H1 (cell line): ENCODE measurements around the gene OVOL3. TPM values are rescaled to one million over a fixed set of nuclear protein-coding genes. Genes with fewer than 3 reads are reported as not detected.

ENCODE experiments used
- CTCF ChIA-PET: fragments of 300-600 bp; sonication (Branson Sonifier 250); formaldehyde crosslinking; loops from one replicate; lab custom pipeline; 2021; ENCODE audit not compliant: partially characterized antibody; lab: Charles Lee
- POLR2A ChIA-PET: fragments of 300-600 bp; sonication (Branson Sonifier 250); formaldehyde crosslinking; loops from one replicate; lab custom pipeline; 2021; ENCODE audit warnings: inconsistent platforms; ENCODE audit not compliant: partially characterized antibody; lab: Charles Lee
- DNase-seq, 2 experiments: peaks; one replicate each; pipeline versions ENCODE4 v3.0.0 to v3.0.0-alpha.2; 2010 to 2022; ENCODE audit warnings: low spot score in 2 of 2, low read depth in 1 of 2, mixed read lengths in 1 of 2
- FAIRE-seq: peaks from 2 replicates; lab custom pipeline; 2011; peaks lifted over from hg19 to GRCh38; lab: Jason Lieb, UNC
- H2AFZ ChIP-seq: 2 replicates; pipeline ENCODE4 v1.8.1; 2012; ENCODE audit warnings: low read length, inconsistent platforms
- H2AK5ac ChIP-seq: 2 replicates; pipeline ENCODE4 v1.6.1; 2013; ENCODE audit warnings: low read depth, low read length
- H2BK120ac ChIP-seq: replicated peaks from 2 replicates; pipeline ENCODE3; 2013; ENCODE audit warnings: low read depth, low read length, inconsistent platforms
- H2BK12ac ChIP-seq: 2 replicates; pipeline ENCODE4 v1.6.1; 2013; ENCODE audit warnings: low read depth, low read length
- H2BK15ac ChIP-seq: 2 replicates; pipeline ENCODE4 v1.6.1; 2013; ENCODE audit warnings: low read length
- H2BK20ac ChIP-seq: 2 replicates; pipeline ENCODE4 v1.6.1; 2013; ENCODE audit warnings: low read length
- H2BK5ac ChIP-seq: 2 replicates; pipeline ENCODE4 v1.6.1; 2013; ENCODE audit warnings: low read depth, low read length
- H3K14ac ChIP-seq: 2 replicates; pipeline ENCODE4 v1.6.1; 2013; ENCODE audit warnings: inconsistent platforms; ENCODE audit not compliant: insufficient read length
- H3K18ac ChIP-seq: 2 replicates; pipeline ENCODE4 v1.6.1; 2013; ENCODE audit warnings: low read length; ENCODE audit errors: extremely low read depth
- H3K23ac ChIP-seq: 2 replicates; pipeline ENCODE4 v1.6.1; 2013; ENCODE audit warnings: inconsistent platforms; ENCODE audit not compliant: insufficient read length
- H3K23me2 ChIP-seq: 2 replicates; pipeline ENCODE4 v1.6.1; 2013; ENCODE audit warnings: low read depth, low read length
- H3K27ac ChIP-seq: 2 replicates; pipeline ENCODE4 v1.6.1; 2011; ENCODE audit warnings: low read depth, low read length, inconsistent platforms
- H3K27me3 ChIP-seq, 4 experiments: replicated peaks in 1 of 4; 1 replicate in 1 of 4; 2 replicates in 3 of 4; pipeline versions ENCODE4 v1.6.1 to v1.8.1; 2011 to 2013; ENCODE audit warnings: low read length in 3 of 4, mild to moderate bottlenecking in 3 of 4, inconsistent platforms in 2 of 4, mixed read lengths in 2 of 4, moderate library complexity in 1 of 4; ENCODE audit not compliant: control insufficient read depth in 3 of 4, insufficient read depth in 3 of 4; ENCODE audit errors: extremely low read depth in 1 of 4
- H3K36me3 ChIP-seq, 4 experiments: 2 replicates each; pipeline versions ENCODE4 v1.6.1 to v1.8.1; 2011 to 2013; ENCODE audit warnings: mild to moderate bottlenecking in 4 of 4, low read length in 3 of 4, moderate library complexity in 2 of 4, control low read depth in 1 of 4, inconsistent platforms in 1 of 4; ENCODE audit not compliant: insufficient read depth in 4 of 4, control insufficient read depth in 2 of 4
- H3K4ac ChIP-seq: replicated peaks from 2 replicates; pipeline ENCODE3; 2013; ENCODE audit warnings: low read length, low read depth, mixed read lengths, inconsistent platforms; ENCODE audit not compliant: insufficient read length
- H3K4me1 ChIP-seq, 4 experiments: replicated peaks in 1 of 4; 1 replicate in 1 of 4; 2 replicates in 3 of 4; pipeline versions ENCODE4 v1.6.1 to v1.8.1; 2011 to 2013; ENCODE audit warnings: low read length in 3 of 4, inconsistent platforms in 2 of 4, mixed read lengths in 1 of 4; ENCODE audit not compliant: insufficient read depth in 4 of 4, control insufficient read depth in 3 of 4
- H3K4me2 ChIP-seq, 2 experiments: 2 replicates each; pipeline versions ENCODE4 v1.6.1 to v1.8.1; 2011 to 2013; ENCODE audit warnings: low read depth in 2 of 2, low read length in 2 of 2, control low read depth in 1 of 2, inconsistent platforms in 1 of 2, mild to moderate bottlenecking in 1 of 2; ENCODE audit not compliant: insufficient read depth in 1 of 2
- H3K4me3 ChIP-seq, 4 experiments: fragments of 200-600, 300-600 bp in 1 of 4; sonication (generic), shearing (Covaris generic), sonication (Bioruptor Twin) in 1 of 4; 2 replicates each; pipeline versions ENCODE4 v1.5.1 to v1.8.1; 2011 to 2016; ENCODE audit warnings: low read length in 4 of 4, low read depth in 3 of 4, control low read depth in 2 of 4, inconsistent platforms in 2 of 4, mild to moderate bottlenecking in 2 of 4, mixed read lengths in 1 of 4, moderate library complexity in 1 of 4; ENCODE audit not compliant: insufficient read depth in 2 of 4; ENCODE audit errors: extremely low read depth in 1 of 4
- H3K56ac ChIP-seq: replicated peaks from 2 replicates; pipeline ENCODE3; 2013; ENCODE audit warnings: low read depth, mild to moderate bottlenecking, mixed read lengths, low read length, inconsistent platforms; ENCODE audit not compliant: insufficient read length
- H3K79me1 ChIP-seq: 2 replicates; pipeline ENCODE4 v1.6.1; 2013; ENCODE audit warnings: low read depth, low read length, control low read depth
- H3K79me2 ChIP-seq, 2 experiments: 2 replicates each; pipeline versions ENCODE4 v1.6.1 to v1.8.1; 2012 to 2013; ENCODE audit warnings: low read length in 2 of 2, mild to moderate bottlenecking in 2 of 2, inconsistent platforms in 1 of 2; ENCODE audit not compliant: insufficient read depth in 2 of 2, control insufficient read depth in 1 of 2
- H3K9ac ChIP-seq, 4 experiments: replicated peaks in 1 of 4; 1 replicate in 1 of 4; 2 replicates in 3 of 4; pipeline versions ENCODE4 v1.6.1 to v1.8.1; 2011 to 2013; ENCODE audit warnings: low read depth in 3 of 4, low read length in 3 of 4, control low read depth in 2 of 4, mild to moderate bottlenecking in 2 of 4, moderate library complexity in 2 of 4, inconsistent platforms in 1 of 4; ENCODE audit errors: extremely low read depth in 1 of 4
- H3K9me3 ChIP-seq, 2 experiments: 2 replicates each; pipeline versions ENCODE4 v1.6.1 to v1.8.1; 2012 to 2013; ENCODE audit warnings: mild to moderate bottlenecking in 2 of 2, moderate library complexity in 2 of 2, control low read depth in 1 of 2, inconsistent platforms in 1 of 2, low read depth in 1 of 2, low read length in 1 of 2, mixed read lengths in 1 of 2; ENCODE audit not compliant: insufficient read depth in 2 of 2
- H4K20me1 ChIP-seq, 2 experiments: replicated peaks in 1 of 2; 2 replicates each; pipeline versions ENCODE3 to v1.8.1; 2011 to 2013; ENCODE audit warnings: inconsistent platforms in 2 of 2, low read length in 2 of 2, mild to moderate bottlenecking in 1 of 2; ENCODE audit not compliant: insufficient read depth in 2 of 2, control insufficient read depth in 1 of 2
- H4K5ac ChIP-seq: 2 replicates; pipeline ENCODE4 v1.6.1; 2013; ENCODE audit warnings: low read length, low read depth, mixed read lengths, inconsistent platforms; ENCODE audit not compliant: insufficient read length
- H4K8ac ChIP-seq: 2 replicates; pipeline ENCODE4 v1.8.0; 2013; ENCODE audit warnings: mild to moderate bottlenecking, moderate library complexity, low read length, inconsistent platforms; ENCODE audit not compliant: insufficient read depth; ENCODE audit errors: extremely low read depth
- H4K91ac ChIP-seq: replicated peaks from 2 replicates; pipeline ENCODE3; 2013; ENCODE audit warnings: low read length, mixed read lengths, inconsistent platforms; ENCODE audit not compliant: insufficient read length
- CBX5 ChIP-seq: fragments of 300-800, 300-1000 bp; sonication (generic); IDR thresholded peaks from 2 replicates; pipeline ENCODE4 v1.7.1; 2016; ENCODE audit warnings: antibody characterized with exemption, low read length, low read depth
- CHD1 ChIP-seq: IDR thresholded peaks from 2 replicates; pipeline ENCODE4 v1.6.1; 2012; ENCODE audit warnings: low read depth, low read length, improper control_type of control experiment
- CHD2 ChIP-seq: IDR thresholded peaks from 2 replicates; pipeline ENCODE4 v1.6.1; 2012; ENCODE audit warnings: low read length, improper control_type of control experiment
- CTBP2 ChIP-seq: IDR thresholded peaks from 2 replicates; pipeline ENCODE4 v1.7.0; 2011; ENCODE audit warnings: borderline replicate concordance, mild to moderate bottlenecking, moderate library complexity, mixed read lengths, low read length; ENCODE audit not compliant: insufficient read depth, insufficient read length
- EGR1 ChIP-seq: IDR thresholded peaks from 2 replicates; pipeline ENCODE4 v1.6.1; 2011; ENCODE audit warnings: low read depth, low read length, borderline replicate concordance
- GTF2F1 ChIP-seq: IDR thresholded peaks from 2 replicates; pipeline ENCODE4 v1.6.1; 2012; ENCODE audit warnings: low read depth, low read length, improper control_type of control experiment, borderline replicate concordance
- HDAC6 ChIP-seq: IDR thresholded peaks from one replicate; pipeline ENCODE4 v1.7.1; 2012; ENCODE audit warnings: low read depth, mild to moderate bottlenecking, inconsistent platforms, low read length, moderate library complexity
- MAFK ChIP-seq: IDR thresholded peaks from 2 replicates; pipeline ENCODE4 v1.6.1; 2012; ENCODE audit warnings: low read depth, mild to moderate bottlenecking, improper control_type of control experiment, low read length
- MAX ChIP-seq: IDR thresholded peaks from 2 replicates; pipeline ENCODE4 v1.6.1; 2012; ENCODE audit warnings: inconsistent platforms
- NRF1 ChIP-seq: IDR thresholded peaks from 2 replicates; pipeline ENCODE4 v1.6.1; 2011; ENCODE audit warnings: mild to moderate bottlenecking, low read depth, low read length, improper control_type of control experiment
- RBBP5 ChIP-seq: IDR thresholded peaks from 2 replicates; pipeline ENCODE4 v1.7.1; 2012; ENCODE audit warnings: low read depth, mild to moderate bottlenecking, inconsistent platforms, low read length, moderate library complexity, borderline replicate concordance
- RFX5 ChIP-seq: IDR thresholded peaks from 2 replicates; pipeline ENCODE4 v1.6.1; 2011; ENCODE audit warnings: low read depth, low read length, improper control_type of control experiment, borderline replicate concordance
- RNF2 ChIP-seq: fragments of 200-900, 300-1000 bp; sonication (generic); IDR thresholded peaks from 2 replicates; pipeline ENCODE4 v1.7.1; 2016; ENCODE audit warnings: borderline replicate concordance, low read depth, mild to moderate bottlenecking, antibody characterized with exemption, low read length; ENCODE audit not compliant: poor library complexity, severe bottlenecking; ENCODE audit errors: missing control alignments
- TAF7 ChIP-seq: optimal IDR thresholded peaks from 2 replicates; pipeline ENCODE3; 2011; ENCODE audit warnings: low read depth, mild to moderate bottlenecking, inconsistent platforms, low read length, moderate library complexity, borderline replicate concordance
- TBP ChIP-seq: IDR thresholded peaks from 2 replicates; pipeline ENCODE4 v1.6.1; 2011; ENCODE audit warnings: low read depth, low read length, improper control_type of control experiment
- WGBS, 2 experiments: shearing (Covaris generic) in 1 of 2; methylation state at CpG; one replicate each; pipeline versions ENCODE4 v1.1.6 to v1.1.7; 2013 to 2015; ENCODE audit warnings: low lambda C conversion rate in 2 of 2, mixed read lengths in 2 of 2, inconsistent platforms in 1 of 2, low coverage in 1 of 2, missing lambda C conversion rate in 1 of 2; ENCODE audit not compliant: insufficient replicate concordance in 2 of 2, insufficient coverage in 1 of 2, insufficient read length in 1 of 2; ENCODE audit errors: extremely low coverage in 1 of 2, missing lambda C conversion rate in 1 of 2; 5-methylcytosine and 5-hydroxymethylcytosine counted together
- polyA plus RNA-seq, 7 experiments: library from polyadenylated mRNA; depleted of rRNA in 3 of 7; stranded (reverse) in 5 of 7; unstranded in 2 of 7; fragments of >200 nt in 5 of 7; fragments of 200-250 nt in 2 of 7; gene quantifications; 1 replicate in 5 of 7; 2 replicates in 1 of 7; 4 replicates in 1 of 7; pipeline versions ENCODE4 v1.2.1 to v1.2.3, GENCODE V29; 2011 to 2013; ENCODE audit warnings: missing spikeins in 2 of 7, mixed read lengths in 2 of 7
- total RNA-seq: library from RNA; stranded (reverse); fragmentation: NEBNext Ultra II Directional; extraction: Animal tissue kit (Norgen Biotek cat#: 25700); gene quantifications from 2 replicates; pipeline ENCODE4 v1.2.1, GENCODE V29; 2021

The OVOL3 gene
- total and polyA plus RNA-seq, 2 of the 8 experiments (the other 6 are each of a cell fraction or from before 2014, with no cell fraction given): 0.45 TPM; not detected in 1

- H4K5ac ChIP-seq: no peak overlapping the region
- no peaks in the 10 kb centered on the region for H3K4me1 ChIP-seq
- H3K23ac ChIP-seq: no peak overlapping the region
- H3K18ac ChIP-seq: no peak overlapping the region
- peaks cover 30 to 74% (median 61%) of the 10 kb centered on the region in 4 experiments for H3K36me3 ChIP-seq
- H3K9ac ChIP-seq: no peak overlapping the region
- H3K79me2 ChIP-seq: no peaks in the 10 kb centered on the region
- ChIA-PET CTCF (no interaction called here), POLR2A (no interaction called here)
- H4K91ac ChIP-seq: no peak overlapping the region
- no peak overlapping the region for H2BK20ac ChIP-seq
- no peak overlapping the region; the same call in 1 of the 2 replicates for H4K8ac ChIP-seq
- no peaks in the 10 kb centered on the region for H3K23me2 ChIP-seq
- peaks cover 2 to 15% of the 10 kb centered on the region in 2 experiments for H4K20me1 ChIP-seq
- no peak overlapping the region for H2AK5ac ChIP-seq
- FAIRE-seq (no peak), DNase-seq (no peak)
- no peak overlapping the region for H2AFZ ChIP-seq
- 93% methylated on average over 7 of the region's 7 CpGs; no CpG with 5 or more reads in 1 of the 2 experiments for WGBS, 2 experiments
- no peak overlapping the region for H3K14ac ChIP-seq
- H3K4me3 ChIP-seq: no peak overlapping the region
- no peak overlapping the region for H2BK15ac ChIP-seq
- no peaks in the 10 kb centered on the region for H3K79me1 ChIP-seq
- no peak overlapping the region for H2BK5ac ChIP-seq
- no peak overlapping the region for H3K27ac ChIP-seq
- H2BK120ac ChIP-seq: no peak overlapping the region
- no peak overlapping the region for H3K56ac ChIP-seq
- H2BK12ac ChIP-seq: no peak overlapping the region
- no peak overlapping the region for H3K4me2 ChIP-seq
- H3K27me3 ChIP-seq: no peaks in the 10 kb centered on the region
- no peaks in the 10 kb centered on the region for H3K9me3 ChIP-seq
- no peak overlapping the region for H3K4ac ChIP-seq
- TF ChIP-seq GTF2F1: no peak
- no peak for TF ChIP-seq CHD1
- no peak for TF ChIP-seq CTBP2
- TF ChIP-seq RFX5: no peak
- no peak for TF ChIP-seq RNF2
- TF ChIP-seq CBX5: no peak
- TF ChIP-seq CHD2: no peak
- no peak for TF ChIP-seq MAFK
- no peak for TF ChIP-seq HDAC6
- TF ChIP-seq MAX: no peak
- no peak for TF ChIP-seq RBBP5
- no peak for TF ChIP-seq TBP
- no peak for TF ChIP-seq TAF7
- no peak for TF ChIP-seq NRF1
- no peak for TF ChIP-seq EGR1
Measured at GRCh38 chr19:36092566-36092965, 18.4 kb upstream of the OVOL3 start.
